Stimulated activated CD8-positive, alpha-beta memory T cell treated with anti-CD3 and anti-CD28 coated beads, Interleukin-4, amount 100 ng/mL, for 1 hour (primary cell): ENCODE results near the gene HOMER3.
A peak's percentile ranks its signal among the peaks of the same experiment; 100 is the strongest.
"Not testable (repeated sequence)": the region's sequence is repeated elsewhere in the genome, so short reads cannot be mapped to it uniquely, and the experiment has no call there.

Experiments used
- DNase-seq, 2 donors: peaks; one replicate each; pipeline ENCODE4 v3.0.0-alpha.2; 2020; ENCODE audit warnings: low read depth in 2 of 2, low spot score in 1 of 2

HOMER3 gene

GRCh38 chr19:18954094-18954493, 13.1 kb upstream of the HOMER3 start:
- no peak for DNase-seq

GRCh38 chr19:18952364-18953003, 11.5 kb upstream of the HOMER3 start:
- not testable (repeated sequence) for DNase-seq

GRCh38 chr19:18951721-18952281, 10.8 kb upstream of the HOMER3 start:
- DNase-seq: no peak

- no peak for DNase-seq
Measured at GRCh38 chr19:18949858-18950257, 8.8 kb upstream of the HOMER3 start.

- no peak for DNase-seq
Measured at GRCh38 chr19:18948976-18949356, 7.9 kb upstream of the HOMER3 start.

- no peak for DNase-seq
Measured at GRCh38 chr19:18948075-18948975, 7.3 kb upstream of the HOMER3 start.

- no peak for DNase-seq
Measured at GRCh38 chr19:18946918-18947317, 5.9 kb upstream of the HOMER3 start.

- DNase-seq: no peak
Measured at GRCh38 chr19:18946335-18946734, 5.3 kb upstream of the HOMER3 start.

GRCh38 chr19:18945297-18945696, 4.3 kb upstream of the HOMER3 start:
- no peak for DNase-seq

GRCh38 chr19:18943465-18943864, 2.4 kb upstream of the HOMER3 start:
- DNase-seq: no peak

- no peak for DNase-seq
Measured at GRCh38 chr19:18942692-18943091, 1.7 kb upstream of the HOMER3 start.

GRCh38 chr19:18941628-18942354, 774 bp upstream of the HOMER3 start:
- no peak for DNase-seq

GRCh38 chr19:18939922-18940768, 872 bp downstream of the HOMER3 start:
- DNase-seq: no peak

- DNase-seq: no peak
Measured at GRCh38 chr19:18939163-18939562, 1.9 kb downstream of the HOMER3 start.

GRCh38 chr19:18933297-18933696, 7.7 kb downstream of the HOMER3 start:
- DNase-seq: no peak

- peak; percentile 66 to 72 for DNase-seq
Measured at GRCh38 chr19:18932216-18932841, 8.7 kb downstream of the HOMER3 start.

GRCh38 chr19:18931316-18932162, 9.5 kb downstream of the HOMER3 start:
- DNase-seq: no peak

GRCh38 chr19:18929311-18929710, 11.7 kb downstream of the HOMER3 start:
- no peak for DNase-seq
